ENCODE measurements around the gene PIGU. TPM values are rescaled to one million over a fixed set of nuclear protein-coding genes. Genes with fewer than 3 reads are reported as not detected.

The PIGU gene
- total and polyA plus RNA-seq, 8 donors, result 4.1 to 20.4 (median 7.9) TPM

DNA sequence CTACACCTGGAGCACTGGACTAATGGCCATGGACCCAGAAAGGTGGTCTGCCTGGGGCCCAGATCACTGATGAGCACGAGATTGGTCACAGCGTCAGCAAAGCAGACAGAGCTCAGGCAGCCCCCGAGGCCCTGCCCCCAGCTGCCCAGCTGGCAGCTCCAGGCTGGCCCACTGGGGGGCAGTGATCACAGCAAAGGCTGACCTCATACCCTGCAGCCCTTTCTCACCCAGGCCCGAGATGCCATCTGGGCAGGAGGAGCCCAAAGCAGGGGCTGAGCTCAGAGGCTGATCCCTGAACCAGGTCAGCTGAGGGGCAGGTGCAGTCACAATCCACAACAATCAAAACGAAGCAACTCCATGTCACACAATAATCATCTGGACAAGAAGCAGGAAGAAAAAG is 114.3 kb downstream of the PIGU start:
- intact Hi-C loops (cut with DNase I), result no loop called here
- Histone ChIP-seq H3K27ac (no peak overlapping the region), H3K36me3 (no peaks in the 10 kb centered on the region), H3K4me1 (peaks cover 0 to 5% (median 1%) of the 10 kb centered on the region in 3 donors), H3K27me3 (no peaks in the 10 kb centered on the region), H3K4me3 (no peak overlapping the region), H3K9me3 (no peaks in the 10 kb centered on the region)
- no peak for FAIRE-seq
- no peak for ATAC-seq
- DNase-seq, result no peak
- no peak for TF ChIP-seq CTCF (IDR thresholded peaks at IDR 0.05)
- WGBS, 2 donors, result 57 to 61% methylated on average over 5 of the region's 5 CpGs

- DNase-seq, result no peak
- 72 to 74% methylated on average over 10 of the region's 10 CpGs for WGBS, 2 donors
- H3K27ac ChIP-seq, result no peak overlapping the region
- intact Hi-C loops (cut with DNase I), result no loop called here
- H3K9me3 ChIP-seq, result no peaks in the 10 kb centered on the region
- H3K36me3 ChIP-seq, result no peaks in the 10 kb centered on the region
- no peak for ATAC-seq
- no peak for TF ChIP-seq CTCF (IDR thresholded peaks at IDR 0.05)
- H3K4me1 ChIP-seq, result peaks cover 0 to 7% (median 5%) of the 10 kb centered on the region in 3 donors
- FAIRE-seq, result no peak
- H3K4me3 ChIP-seq, result no peak overlapping the region
- H3K27me3 ChIP-seq, result no peaks in the 10 kb centered on the region
Measured at GRCh38 chr20:34561661-34562060, 115.2 kb downstream of the PIGU start.

DNA sequence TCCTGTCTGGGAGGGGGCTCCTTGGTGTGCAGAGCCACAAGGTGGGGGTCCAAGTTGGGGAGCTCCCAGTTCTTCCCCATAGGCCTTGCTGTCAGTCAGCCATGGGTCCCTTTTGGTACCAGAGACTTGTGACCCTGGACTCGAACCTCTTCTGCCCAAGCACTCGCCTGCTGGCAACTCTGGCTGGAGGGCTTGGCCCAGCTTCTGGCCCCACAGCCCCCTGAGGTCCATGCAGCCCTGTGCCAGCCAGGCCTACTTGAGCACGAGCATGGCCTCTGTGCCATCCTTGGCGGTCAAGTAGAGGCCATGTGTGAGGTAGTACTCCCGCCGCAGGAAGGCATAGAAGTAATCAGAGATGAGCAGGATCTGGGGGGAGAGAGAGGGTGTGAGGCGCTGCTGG is 116.3 kb downstream of the PIGU start:
- no peaks in the 10 kb centered on the region for H3K27me3 ChIP-seq
- H3K27ac ChIP-seq, result no peak overlapping the region
- no peaks in the 10 kb centered on the region for H3K9me3 ChIP-seq
- peaks cover 0 to 7% (median 5%) of the 10 kb centered on the region in 3 donors for H3K4me1 ChIP-seq
- DNase-seq (no peak), ATAC-seq (no peak), FAIRE-seq (no peak)
- no peaks in the 10 kb centered on the region for H3K36me3 ChIP-seq
- no peak overlapping the region for H3K4me3 ChIP-seq
- 89 to 90% methylated on average over 6 to 7 of the region's 7 CpGs for WGBS, 2 donors
- TF ChIP-seq CTCF (IDR thresholded peaks at IDR 0.05), result no peak
- intact Hi-C loops (cut with DNase I), result no loop called here

GRCh38 chr20:34560141-34560523 is 116.8 kb downstream of the PIGU start:
- H3K4me1 ChIP-seq, result peaks cover 0 to 7% (median 5%) of the 10 kb centered on the region in 3 donors
- H3K27ac ChIP-seq, result no peak overlapping the region
- H3K4me3 ChIP-seq, result no peak overlapping the region
- DNase-seq, result peak in 2 of 6 donors; percentile 50 to 78
- no peak for TF ChIP-seq CTCF (IDR thresholded peaks at IDR 0.05)
- WGBS, 2 donors, result 76 to 78% methylated on average over 12 of the region's 12 CpGs
- no peaks in the 10 kb centered on the region for H3K36me3 ChIP-seq
- no peak for ATAC-seq
- no peak for FAIRE-seq
- intact Hi-C loops (cut with DNase I), result no loop called here
- H3K9me3 ChIP-seq, result no peaks in the 10 kb centered on the region
- H3K27me3 ChIP-seq, result no peaks in the 10 kb centered on the region

GRCh38 chr20:34559311-34560140 is 117.4 kb downstream of the PIGU start:
- ATAC-seq (peak in 1 of 4 donors; percentile 4), DNase-seq (peak in 3 of 6 donors; percentile 34 to 87 (median 56)), FAIRE-seq (no peak)
- H3K27me3 ChIP-seq, result no peaks in the 10 kb centered on the region
- peak overlapping the region; percentile 80 to 89 (median 89) for H3K27ac ChIP-seq
- TF ChIP-seq CTCF (IDR thresholded peaks at IDR 0.05), result no peak
- H3K9me3 ChIP-seq, result no peaks in the 10 kb centered on the region
- peaks cover 0 to 7% (median 5%) of the 10 kb centered on the region in 3 donors for H3K4me1 ChIP-seq
- intact Hi-C loops (cut with DNase I), result no loop called here
- H3K4me3 ChIP-seq, result peak overlapping the region in 2 of 4 donors; percentile 58 to 63
- no peaks in the 10 kb centered on the region for H3K36me3 ChIP-seq
- WGBS, 2 donors, result 69 to 74% methylated on average over 39 to 43 of the region's 43 CpGs

Measured in pancreas (tissue), 10 donors.